NCI-H1930 (cell line): Measurements from ENCODE around the gene RAP1GAP.

ENCODE experiments used
- DNase-seq, 2 experiments: peaks; one replicate each; lab custom pipeline; 2025; lab: John Stamatoyannopoulos, UW

The RAP1GAP gene

GRCh38 chr1:21590126-21590880, 78.9 kb downstream of the RAP1GAP start:
- DNase-seq, result no peak

DNA sequence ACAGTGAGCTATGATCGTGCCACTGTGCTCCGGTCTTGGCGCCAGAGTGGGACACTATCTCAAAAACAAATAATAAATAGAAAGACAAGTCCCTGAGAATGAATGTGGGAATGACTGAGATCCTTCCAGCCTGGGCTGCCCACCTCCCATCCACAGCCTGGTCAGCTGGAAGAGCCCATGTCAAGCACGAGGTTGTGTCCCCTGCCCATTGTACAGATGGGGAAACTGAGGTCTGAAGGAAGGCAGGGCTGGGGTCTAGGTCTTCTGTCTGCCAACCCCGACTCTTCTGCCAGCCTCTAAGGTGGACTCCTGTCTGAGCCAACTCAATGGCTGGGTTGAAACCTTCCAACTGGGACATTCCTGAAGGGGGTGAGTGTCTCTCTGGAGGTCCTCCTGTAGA, 79.5 kb downstream of the RAP1GAP start:
- DNase-seq, result no peak

- no peak for DNase-seq
These were observed 81.6 kb downstream of the RAP1GAP start for GRCh38 chr1:21587602-21587953.

- DNase-seq, result no peak
These were observed 82.1 kb downstream of the RAP1GAP start for GRCh38 chr1:21586846-21587601.

DNA sequence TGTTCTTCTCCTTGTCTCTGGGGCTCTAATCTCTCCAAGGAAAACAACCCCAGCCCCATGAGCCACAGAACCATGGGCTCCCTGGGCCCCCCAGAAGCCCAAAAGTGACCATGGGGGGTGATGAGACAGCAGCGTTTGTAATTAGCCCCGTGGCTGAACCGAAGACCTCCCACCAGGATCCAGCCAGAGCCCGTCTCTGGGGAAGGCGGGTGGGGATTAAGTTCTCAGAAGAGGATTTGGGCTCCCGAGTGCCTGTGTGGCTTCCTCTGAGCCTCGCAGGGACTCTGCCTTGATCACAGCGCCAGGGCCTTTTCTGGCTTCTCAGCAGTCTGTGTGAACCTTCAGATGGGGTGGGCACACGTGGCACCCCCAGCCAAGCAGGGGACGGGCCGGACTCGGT, 82.9 kb downstream of the RAP1GAP start:
- no peak for DNase-seq

DNA sequence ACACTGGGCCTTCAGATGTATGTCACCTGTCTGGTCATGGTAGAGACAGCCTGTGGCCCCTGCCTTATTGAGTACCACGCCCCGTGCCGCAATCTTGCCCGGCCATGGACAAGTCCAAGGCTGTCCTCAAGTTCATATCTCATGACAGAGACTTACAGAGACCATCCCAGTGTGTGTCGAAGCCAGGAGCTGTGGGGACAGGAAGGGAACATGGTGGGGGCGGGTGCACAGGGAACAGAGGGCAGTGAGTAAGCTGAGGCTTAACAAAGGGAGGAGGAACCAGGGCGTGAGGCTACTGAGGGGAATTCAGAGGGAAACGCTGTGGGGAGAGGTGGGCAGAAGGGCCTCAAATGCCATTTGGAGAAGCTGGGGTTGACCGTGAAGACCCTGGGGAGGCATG, 84.1 kb downstream of the RAP1GAP start:
- no peak for DNase-seq

- no peak for DNase-seq
These were observed 85.1 kb downstream of the RAP1GAP start for GRCh38 chr1:21584096-21584495.

DNA sequence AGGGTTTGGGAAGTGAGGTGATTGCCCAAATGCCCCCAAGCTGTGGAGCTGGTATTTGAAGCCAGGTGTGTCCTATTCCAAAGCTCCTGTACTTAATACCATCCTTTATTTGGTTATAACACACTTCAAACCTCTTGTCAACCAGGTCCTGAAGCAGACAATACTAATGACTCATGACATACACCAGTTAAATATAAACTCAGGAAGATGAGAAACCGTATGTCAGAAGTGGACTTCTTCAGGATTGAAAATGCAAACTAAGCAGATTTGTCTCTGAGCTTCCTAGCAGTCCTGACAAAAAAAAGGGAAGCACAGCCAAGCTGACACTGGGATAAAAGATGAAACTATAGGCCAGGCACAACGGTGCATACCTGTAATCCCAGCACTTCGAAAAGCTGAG, 89.4 kb downstream of the RAP1GAP start:
- DNase-seq, result no peak

DNA sequence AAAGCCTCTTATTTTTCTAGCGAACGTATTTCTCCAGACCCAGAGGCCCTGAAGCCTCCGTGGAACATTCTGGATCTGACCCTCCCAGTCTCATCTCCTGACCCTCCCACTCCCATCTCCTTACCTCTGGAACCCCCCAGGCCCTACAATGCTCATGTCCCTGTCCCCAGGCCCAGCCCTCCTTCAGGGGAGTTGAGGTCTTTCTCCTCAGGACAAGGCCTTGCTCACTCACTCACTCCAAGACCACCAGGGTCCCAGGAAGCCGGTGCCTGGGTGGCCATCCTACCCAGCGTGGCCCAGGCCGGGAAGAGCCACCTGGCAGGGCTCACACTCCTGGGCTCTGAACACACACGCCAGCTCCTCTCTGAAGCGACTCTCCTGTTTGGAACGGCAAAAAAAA, 91.2 kb downstream of the RAP1GAP start:
- DNase-seq, result no peak

DNA sequence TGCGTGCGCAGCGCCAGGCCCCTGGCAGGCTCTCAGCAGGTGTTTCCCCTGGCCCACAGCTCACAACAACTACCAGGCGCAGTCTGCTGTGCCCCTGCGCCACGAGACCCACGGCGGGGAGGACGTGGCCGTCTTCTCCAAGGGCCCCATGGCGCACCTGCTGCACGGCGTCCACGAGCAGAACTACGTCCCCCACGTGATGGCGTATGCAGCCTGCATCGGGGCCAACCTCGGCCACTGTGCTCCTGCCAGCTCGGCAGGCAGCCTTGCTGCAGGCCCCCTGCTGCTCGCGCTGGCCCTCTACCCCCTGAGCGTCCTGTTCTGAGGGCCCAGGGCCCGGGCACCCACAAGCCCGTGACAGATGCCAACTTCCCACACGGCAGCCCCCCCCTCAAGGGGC, 91.8 kb downstream of the RAP1GAP start:
- DNase-seq, result no peak

DNA sequence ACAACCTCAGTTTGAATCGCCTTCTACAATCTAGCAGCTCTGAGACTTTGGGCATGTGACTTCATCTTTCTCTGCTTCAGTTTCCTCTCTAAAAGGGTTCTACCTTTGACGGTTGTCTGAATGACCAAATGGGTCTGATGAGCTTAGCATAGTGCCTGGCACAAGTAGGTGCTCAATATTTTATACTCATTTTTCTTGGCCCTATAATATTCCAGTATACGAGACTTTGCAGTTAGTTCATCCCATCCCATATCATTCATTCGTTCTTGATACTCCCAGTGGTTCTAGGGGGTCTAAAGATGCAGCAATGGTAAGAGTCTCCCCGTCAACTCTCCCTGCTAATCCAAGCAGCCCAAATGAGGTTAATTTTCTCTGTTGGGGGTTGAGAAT, 92.4 kb downstream of the RAP1GAP start:
- no peak for DNase-seq

- no peak for DNase-seq
These were observed 92.9 kb downstream of the RAP1GAP start for GRCh38 chr1:21576031-21576797.

- no peak for DNase-seq
These were observed 93.7 kb downstream of the RAP1GAP start for GRCh38 chr1:21575351-21575942.

GRCh38 chr1:21574466-21575151, 94.5 kb downstream of the RAP1GAP start:
- no peak for DNase-seq

- DNase-seq, result peak; percentile 51 to 62
These were observed 95.1 kb downstream of the RAP1GAP start for GRCh38 chr1:21573971-21574465.

GRCh38 chr1:21573475-21573874, 95.7 kb downstream of the RAP1GAP start:
- DNase-seq, result no peak

DNA sequence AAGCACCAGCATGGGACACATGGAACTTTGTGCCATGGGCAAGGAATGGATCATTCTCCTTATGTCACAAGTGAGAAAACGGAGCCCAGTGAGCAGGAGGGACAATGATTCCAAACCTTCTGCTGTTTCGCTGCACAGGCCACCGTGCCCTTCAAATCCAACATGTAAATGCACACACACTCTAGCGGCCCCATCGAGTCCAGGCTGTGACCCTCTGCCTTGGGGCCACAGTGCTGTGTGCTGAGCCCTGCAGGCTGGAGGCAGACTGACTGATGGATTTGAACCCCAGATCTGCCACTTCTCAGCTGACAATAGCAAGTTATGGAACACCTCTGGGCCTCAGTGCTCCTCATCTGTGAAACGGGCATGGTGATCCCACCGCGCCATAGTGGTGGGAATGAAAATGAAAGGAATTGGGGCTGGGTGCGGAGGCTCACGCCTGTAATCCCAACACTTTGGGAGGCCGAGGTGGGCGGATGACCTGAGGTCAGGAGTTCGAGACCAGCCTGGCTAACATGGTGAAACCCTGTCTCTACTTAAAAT, 96.4 kb downstream of the RAP1GAP start:
- no peak for DNase-seq

DNA sequence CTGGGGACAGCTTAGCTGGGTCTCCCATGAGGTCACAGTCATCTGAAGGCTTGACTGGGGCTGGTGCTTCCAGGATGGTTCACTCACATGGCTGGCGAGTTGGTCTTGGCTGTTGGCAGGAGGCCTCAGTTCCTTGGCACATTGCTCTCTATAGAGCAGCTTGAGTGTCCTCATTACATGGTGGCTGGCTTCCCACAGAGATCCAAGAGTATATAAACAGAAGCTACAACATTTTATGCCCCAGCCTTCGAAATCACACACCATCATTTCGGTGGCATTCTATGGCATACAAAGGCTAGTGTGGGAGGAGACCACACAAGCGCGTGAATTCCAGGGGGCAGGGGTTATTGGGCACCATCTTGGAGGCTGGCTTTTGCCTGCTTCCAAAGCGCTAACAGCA, 96.9 kb downstream of the RAP1GAP start:
- no peak for DNase-seq

DNA sequence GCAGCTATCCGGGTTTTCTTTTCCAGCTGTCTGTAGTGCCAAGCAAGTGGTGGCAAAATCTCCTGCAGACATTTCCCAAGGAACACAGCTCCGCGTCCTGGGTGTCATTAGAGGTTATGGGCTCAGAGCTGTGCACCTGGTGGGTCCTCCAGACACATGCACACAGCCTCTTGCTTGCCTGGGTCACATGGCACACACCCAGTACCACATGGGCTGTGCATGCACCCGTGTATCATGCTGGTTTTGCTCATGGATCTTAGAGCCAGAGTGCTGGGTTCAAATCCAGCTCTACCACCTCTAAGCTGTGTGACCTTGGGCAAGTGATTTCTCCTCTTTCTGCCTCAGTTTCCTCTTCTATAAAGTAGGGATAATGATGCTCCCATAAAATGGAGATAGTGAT, 98.3 kb downstream of the RAP1GAP start:
- no peak for DNase-seq

GRCh38 chr1:21570528-21570875, 98.7 kb downstream of the RAP1GAP start:
- DNase-seq, result no peak

DNA sequence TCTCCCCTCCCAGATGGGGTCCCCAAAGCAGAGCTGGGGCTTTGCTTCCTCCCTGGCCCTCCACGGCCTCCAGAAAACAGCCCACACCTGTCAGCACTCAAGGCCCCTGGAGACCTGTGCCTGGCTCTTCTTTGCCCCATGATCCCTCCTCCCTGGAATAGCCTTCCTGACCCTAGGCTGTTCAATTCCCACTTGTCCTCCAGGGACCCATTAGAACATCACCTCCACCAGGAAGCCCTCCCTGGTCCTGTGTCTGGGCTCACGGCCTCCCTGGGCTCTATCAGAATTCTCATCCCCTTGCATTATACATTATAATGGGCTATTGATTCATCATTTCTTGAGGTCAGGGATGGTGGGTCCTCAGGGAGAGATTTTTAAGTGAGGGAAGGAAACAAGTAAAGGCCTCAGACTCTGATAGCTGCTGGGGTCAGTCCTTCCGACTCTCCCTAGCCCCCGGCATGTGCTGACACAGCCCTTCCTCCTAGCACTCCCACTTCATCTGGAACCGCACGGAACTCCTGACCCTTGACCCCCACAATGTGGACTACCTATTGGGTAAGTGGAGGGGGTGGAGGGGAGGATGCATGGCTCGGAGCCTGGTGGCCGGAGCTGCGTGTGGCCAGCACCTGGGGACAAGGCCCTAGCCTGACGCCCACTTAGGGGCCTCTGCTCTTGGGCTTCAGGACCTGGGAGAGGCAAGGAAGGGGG, 99.2 kb downstream of the RAP1GAP start:
- no peak for DNase-seq
